Sigmoid colon (tissue), 7 donors: Measurements from ENCODE around the gene FRS3. TPM values are rescaled to one million over a fixed set of nuclear protein-coding genes. Genes with fewer than 3 reads are reported as not detected.

Experiments used
- DNase-seq: peaks from one replicate; pipeline ENCODE4 v3.0.0-alpha.2; 2019
- H3K27ac ChIP-seq, 4 donors: fragments of 200-600 bp; sonication (generic); one replicate each; pipeline ENCODE4 v1.5.1; 2016 to 2019; ENCODE audit warnings: mild to moderate bottlenecking in 1 of 4
- H3K27me3 ChIP-seq, 3 donors: fragments of 200-600 bp; sonication (generic); one replicate each; pipeline ENCODE4 v1.5.1; 2019; ENCODE audit warnings: mild to moderate bottlenecking in 1 of 3
- H3K36me3 ChIP-seq, 4 donors: fragments of 200-600 bp; sonication (generic); one replicate each; pipeline ENCODE4 v1.5.1; 2016 to 2019
- H3K4me1 ChIP-seq, 4 donors: fragments of 200-600 bp; sonication (generic); one replicate each; pipeline ENCODE4 v1.5.1; 2017 to 2019
- H3K4me3 ChIP-seq, 4 donors: fragments of 200-600 bp; sonication (generic); one replicate each; pipeline ENCODE4 v1.5.1; 2017 to 2019; ENCODE audit warnings: mild to moderate bottlenecking in 2 of 4, moderate library complexity in 1 of 4
- H3K9me3 ChIP-seq, 4 donors: fragments of 200-600 bp in 3 of 4; sonication (generic) in 3 of 4; one replicate each; pipeline versions ENCODE4 v1.5.1 to v1.6.1; 2013 to 2019
- EP300 ChIP-seq, 4 donors: sonication (generic); formaldehyde crosslinking; IDR thresholded peaks; one replicate each; pipeline ENCODE4 v1.6.1; 2017; ENCODE audit warnings: antibody characterized with exemption in 4 of 4
- POLR2A ChIP-seq, 2 donors: fragments of 450-650 bp; IDR thresholded peaks; one replicate each; pipeline ENCODE4 v1.6.1; 2016; ENCODE audit warnings: antibody characterized with exemption in 2 of 2, mild to moderate bottlenecking in 2 of 2, moderate library complexity in 2 of 2
- POLR2AphosphoS5 ChIP-seq, 4 donors: sonication (generic); formaldehyde crosslinking; IDR thresholded peaks; one replicate each; pipeline ENCODE4 v1.6.1; 2017; ENCODE audit warnings: antibody characterized with exemption in 4 of 4
- WGBS, 2 donors: extraction: QIAGEN DNeasy Blood & Tissue Kit; methylation state at CpG; one replicate each; pipeline ENCODE4 v1.1.7; 2013; 5-methylcytosine and 5-hydroxymethylcytosine counted together
- intact Hi-C: fragments of 100-400 bp; cut with DNase I; formaldehyde crosslinking; loops from one replicate; pipeline ENCODE4 v1.15.1; 2023
- polyA plus RNA-seq, 3 donors: library from polyadenylated mRNA; stranded (reverse); fragments of 200-250 nt; gene quantifications; one replicate each; pipeline ENCODE4 v1.2.3, GENCODE V29; 2013
- total RNA-seq, 4 donors: library from RNA; depleted of rRNA; stranded (reverse); fragments of >200 nt; gene quantifications; one replicate each; pipeline ENCODE4 v1.1.0, GENCODE V29; 2016
- TF ChIP-seq, protein P1 (sequence below), 4 experiments: fragments of 450-650 bp in 3 of 4; fragments of 200-600 bp in 1 of 4; IDR thresholded peaks; one replicate each; pipeline ENCODE4 v1.5.1; 2016 to 2019; ENCODE audit warnings: antibody characterized with exemption in 4 of 4, mild to moderate bottlenecking in 3 of 4, moderate library complexity in 2 of 4
- donor health status: healthy with polysubstance abuse.
- donor health status: Bipolar disorder and iron deficiency.
- donor health status: healthy.

Gene FRS3
- total and polyA plus RNA-seq, 7 donors: 1.6 to 4.9 (median 4.6) TPM

- H3K4me3 ChIP-seq: no peak overlapping the region
- H3K9me3 ChIP-seq: no peaks in the 10 kb centered on the region
- no peak for TF ChIP-seq POLR2AphosphoS5 (IDR thresholded peaks at IDR 0.05)
- TF ChIP-seq EP300 (IDR thresholded peaks at IDR 0.05): no peak
- TF ChIP-seq, protein P1, sequence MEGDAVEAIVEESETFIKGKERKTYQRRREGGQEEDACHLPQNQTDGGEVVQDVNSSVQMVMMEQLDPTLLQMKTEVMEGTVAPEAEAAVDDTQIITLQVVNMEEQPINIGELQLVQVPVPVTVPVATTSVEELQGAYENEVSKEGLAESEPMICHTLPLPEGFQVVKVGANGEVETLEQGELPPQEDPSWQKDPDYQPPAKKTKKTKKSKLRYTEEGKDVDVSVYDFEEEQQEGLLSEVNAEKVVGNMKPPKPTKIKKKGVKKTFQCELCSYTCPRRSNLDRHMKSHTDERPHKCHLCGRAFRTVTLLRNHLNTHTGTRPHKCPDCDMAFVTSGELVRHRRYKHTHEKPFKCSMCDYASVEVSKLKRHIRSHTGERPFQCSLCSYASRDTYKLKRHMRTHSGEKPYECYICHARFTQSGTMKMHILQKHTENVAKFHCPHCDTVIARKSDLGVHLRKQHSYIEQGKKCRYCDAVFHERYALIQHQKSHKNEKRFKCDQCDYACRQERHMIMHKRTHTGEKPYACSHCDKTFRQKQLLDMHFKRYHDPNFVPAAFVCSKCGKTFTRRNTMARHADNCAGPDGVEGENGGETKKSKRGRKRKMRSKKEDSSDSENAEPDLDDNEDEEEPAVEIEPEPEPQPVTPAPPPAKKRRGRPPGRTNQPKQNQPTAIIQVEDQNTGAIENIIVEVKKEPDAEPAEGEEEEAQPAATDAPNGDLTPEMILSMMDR (IDR thresholded peaks at IDR 0.05): no peak
- TF ChIP-seq POLR2A (IDR thresholded peaks at IDR 0.05): no peak
- intact Hi-C loops: no loop called here
- no peaks in the 10 kb centered on the region for H3K27me3 ChIP-seq
- no peak for DNase-seq
- H3K36me3 ChIP-seq: no peaks in the 10 kb centered on the region
- WGBS, 2 donors: 68 to 82% methylated on average over 4 of the region's 4 CpGs
- H3K4me1 ChIP-seq: no peaks in the 10 kb centered on the region
- H3K27ac ChIP-seq: no peak overlapping the region
Measured at GRCh38 chr6:41755895-41756294, 23.8 kb downstream of the FRS3 start.

DNA sequence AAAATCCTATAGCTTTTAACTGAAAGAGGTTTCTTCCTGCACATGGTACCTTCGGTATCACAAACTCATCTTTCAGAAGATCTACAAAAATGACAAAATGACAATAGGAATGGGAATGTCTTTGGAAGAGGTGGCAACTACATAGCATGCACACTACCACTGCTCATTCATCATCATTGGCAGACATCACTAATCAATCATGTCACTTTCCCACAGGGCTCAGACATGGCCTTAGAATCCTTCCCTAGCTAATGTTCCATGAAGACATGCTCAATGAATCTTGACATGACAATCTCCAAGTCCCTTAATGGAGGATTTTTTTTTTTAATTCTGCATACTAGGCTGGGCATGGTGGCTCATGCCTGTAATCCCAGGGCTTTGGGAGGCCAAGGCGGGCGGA lies 29.3 kb downstream of the FRS3 start:
- WGBS, 2 donors: 99% methylated on average over 3 of the region's 3 CpGs
- TF ChIP-seq, protein P1 (IDR thresholded peaks at IDR 0.05): no peak
- TF ChIP-seq POLR2A (IDR thresholded peaks at IDR 0.05) (no peak), EP300 (IDR thresholded peaks at IDR 0.05) (no peak), POLR2AphosphoS5 (IDR thresholded peaks at IDR 0.05) (no peak)
- no peak overlapping the region for H3K4me3 ChIP-seq
- H3K36me3 ChIP-seq: no peaks in the 10 kb centered on the region
- no peak overlapping the region for H3K27ac ChIP-seq
- H3K9me3 ChIP-seq: no peaks in the 10 kb centered on the region
- intact Hi-C loops: no loop called here
- no peak for DNase-seq
- H3K4me1 ChIP-seq: no peaks in the 10 kb centered on the region
- H3K27me3 ChIP-seq: no peaks in the 10 kb centered on the region

DNA sequence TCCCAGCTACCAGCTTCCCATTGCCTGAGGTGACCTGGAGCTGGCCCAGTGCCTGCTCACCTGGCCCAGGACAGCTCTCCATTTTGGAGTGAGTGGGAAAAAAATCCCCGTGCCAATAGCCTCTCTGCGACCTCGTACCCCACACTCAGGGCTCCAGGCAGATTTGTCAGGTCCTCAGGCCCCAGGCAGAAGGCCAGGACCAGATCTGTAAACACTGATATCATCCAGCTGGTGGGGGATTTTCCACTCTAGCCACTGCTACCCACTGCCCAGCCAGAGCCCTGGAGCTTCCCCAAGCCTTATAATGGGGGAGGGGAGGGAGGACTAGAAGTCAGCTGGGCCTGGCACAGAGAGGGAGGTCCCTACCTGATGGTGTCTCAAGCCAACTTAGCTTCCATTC lies 31.2 kb downstream of the FRS3 start:
- intact Hi-C loops: no loop called here
- no peak for DNase-seq
- Histone ChIP-seq H3K4me3 (no peak overlapping the region), H3K4me1 (no peaks in the 10 kb centered on the region), H3K9me3 (no peaks in the 10 kb centered on the region), H3K36me3 (no peaks in the 10 kb centered on the region), H3K27ac (no peak overlapping the region), H3K27me3 (no peaks in the 10 kb centered on the region)
- WGBS, 2 donors: 79 to 83% methylated on average over 3 of the region's 3 CpGs
- TF ChIP-seq EP300 (IDR thresholded peaks at IDR 0.05) (no peak), POLR2AphosphoS5 (IDR thresholded peaks at IDR 0.05) (no peak), POLR2A (IDR thresholded peaks at IDR 0.05) (no peak)
- TF ChIP-seq, protein P1 (IDR thresholded peaks at IDR 0.05): no peak

- H3K4me3 ChIP-seq: no peak overlapping the region
- no peaks in the 10 kb centered on the region for H3K9me3 ChIP-seq
- 95 to 97% methylated on average over 6 of the region's 6 CpGs for WGBS, 2 donors
- no peak for TF ChIP-seq POLR2AphosphoS5 (IDR thresholded peaks at IDR 0.05)
- no peak for TF ChIP-seq EP300 (IDR thresholded peaks at IDR 0.05)
- no peak for TF ChIP-seq POLR2A (IDR thresholded peaks at IDR 0.05)
- TF ChIP-seq, protein P1 (IDR thresholded peaks at IDR 0.05): no peak
- H3K4me1 ChIP-seq: no peaks in the 10 kb centered on the region
- no peak overlapping the region for H3K27ac ChIP-seq
- no peaks in the 10 kb centered on the region for H3K27me3 ChIP-seq
- no peaks in the 10 kb centered on the region for H3K36me3 ChIP-seq
- DNase-seq: no peak
- intact Hi-C loops: no loop called here
Measured at GRCh38 chr6:41748102-41748477, 31.6 kb downstream of the FRS3 start.
